HuH-7.5 (cell line): Measurements from ENCODE around the gene IMMP2L.
"Not testable (repeated sequence)": the region's sequence is repeated elsewhere in the genome, so short reads cannot be mapped to it uniquely, and the experiment has no call there.

Experiments
- DNase-seq: peaks from one replicate; pipeline ENCODE4 v3.0.0; 2011; ENCODE audit warnings: low spot score

The IMMP2L gene

DNA sequence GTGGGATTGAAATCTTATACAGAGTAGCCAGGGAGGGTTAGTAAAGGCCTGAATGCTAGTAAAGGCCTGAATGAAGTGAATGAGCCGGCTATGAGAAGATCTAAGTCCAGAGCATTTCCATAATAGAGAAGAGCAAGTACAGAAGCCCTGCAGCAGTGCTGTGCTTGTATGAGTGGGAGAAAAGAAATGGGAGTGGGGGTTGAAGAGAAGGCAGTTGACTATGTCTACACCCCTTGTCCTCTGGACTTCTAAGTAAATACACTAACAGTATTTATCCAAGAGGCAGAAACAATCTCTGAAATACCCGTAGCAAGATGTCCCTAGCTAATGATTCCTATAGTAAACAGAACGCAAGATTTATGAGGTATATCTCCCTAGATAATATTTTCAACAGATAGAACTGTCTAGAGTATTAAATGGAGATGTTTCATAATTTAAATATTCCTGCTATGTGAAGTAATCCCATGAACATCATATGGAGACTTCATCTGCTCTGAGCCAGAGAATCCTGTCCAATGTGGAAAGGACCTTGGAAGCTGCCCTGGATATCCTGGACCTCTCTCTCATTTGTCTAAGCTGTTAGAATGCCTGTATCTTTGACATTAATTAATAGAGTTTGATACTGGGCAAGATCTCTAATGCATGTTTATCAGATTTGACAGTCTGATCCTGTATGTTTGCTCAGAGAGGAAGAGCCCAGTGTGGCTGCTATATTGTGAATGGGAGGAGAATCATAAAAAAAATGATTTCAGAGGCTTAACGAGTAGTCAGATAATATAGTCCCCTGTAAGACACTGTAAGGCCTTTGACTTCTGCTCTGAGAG, 299.8 kb downstream of the IMMP2L start:
- DNase-seq = no peak

- DNase-seq = no peak
Measured at GRCh38 chr7:111261496-111261895, 300.8 kb downstream of the IMMP2L start.

DNA sequence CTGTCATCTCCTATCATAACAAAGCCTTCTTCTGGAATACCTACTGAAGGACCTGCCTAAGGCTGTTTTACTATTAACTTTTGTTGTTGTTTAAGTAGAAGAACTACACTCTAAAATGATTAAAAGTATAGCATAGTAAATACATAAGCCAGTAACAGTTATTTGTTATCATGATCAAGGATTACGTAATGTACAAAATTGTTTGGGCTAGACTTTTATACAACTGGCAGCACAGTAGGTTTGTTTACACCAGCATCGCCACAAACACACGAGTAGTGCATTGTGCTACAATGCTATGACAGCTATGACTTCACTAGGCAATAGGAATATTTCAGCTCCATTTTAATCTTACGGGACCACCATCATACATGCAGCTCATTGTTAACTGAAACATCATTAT, 302.3 kb downstream of the IMMP2L start:
- DNase-seq = no peak

GRCh38 chr7:111256391-111256790, 305.9 kb downstream of the IMMP2L start:
- no peak for DNase-seq

GRCh38 chr7:111255576-111255975, 306.7 kb downstream of the IMMP2L start:
- DNase-seq = no peak

DNA sequence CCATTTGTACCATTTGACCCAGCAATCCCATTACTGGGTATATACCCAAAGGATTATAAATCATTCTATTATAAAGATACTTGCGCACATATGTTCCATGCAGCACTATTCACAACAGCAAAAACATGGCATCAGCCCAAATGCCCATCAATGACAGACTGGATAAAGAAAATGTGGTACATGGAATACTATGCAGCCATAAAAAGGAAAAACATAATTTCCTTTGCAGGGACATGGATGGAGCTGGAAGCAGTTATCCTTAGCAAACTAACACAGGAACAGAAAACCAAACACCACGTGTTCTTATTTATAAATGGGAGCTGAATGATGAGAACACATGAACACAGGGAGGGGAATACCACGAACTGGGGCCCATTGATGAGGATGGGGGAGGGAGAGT, 310.9 kb downstream of the IMMP2L start:
- not testable (repeated sequence) for DNase-seq

DNA sequence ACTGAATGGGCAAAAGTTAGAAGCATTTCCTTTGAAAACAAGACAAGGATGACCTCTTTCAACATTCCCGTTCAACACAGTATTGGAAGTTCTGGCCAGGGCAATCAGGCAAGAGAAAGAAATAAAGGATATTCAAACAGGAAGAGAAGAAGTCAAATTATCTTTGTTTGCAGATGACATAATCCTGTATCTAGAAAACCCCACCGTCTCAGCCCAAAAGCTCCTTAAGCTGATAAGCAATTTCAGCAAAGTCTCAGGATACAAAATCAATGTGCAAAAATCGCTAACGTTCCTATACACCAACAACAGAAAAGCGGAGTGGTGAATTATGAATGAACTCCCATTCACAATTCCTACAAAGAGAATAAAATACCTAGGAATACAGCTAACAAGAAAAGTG, 312.5 kb downstream of the IMMP2L start:
- DNase-seq = not testable (repeated sequence)

GRCh38 chr7:111242141-111242755, 320.0 kb downstream of the IMMP2L start:
- DNase-seq = no peak

DNA sequence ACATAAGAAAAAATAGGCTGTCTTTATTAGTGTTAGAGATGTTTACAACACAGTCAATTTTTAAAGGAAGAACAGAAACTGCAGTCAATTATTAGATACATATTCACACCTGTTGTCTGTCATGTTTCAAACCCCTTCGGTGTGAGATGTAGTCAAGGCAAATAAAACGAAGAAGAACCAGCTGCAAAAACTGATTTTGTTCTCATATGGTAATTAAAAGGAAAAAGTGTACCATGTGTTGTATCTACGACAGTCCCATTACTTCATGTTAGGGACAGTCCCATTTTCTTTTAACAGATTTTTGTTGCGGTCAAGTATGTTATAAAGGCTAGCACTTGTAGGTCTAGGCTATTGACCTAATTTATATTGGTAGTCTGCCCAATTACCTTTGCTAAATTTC, 321.9 kb downstream of the IMMP2L start:
- DNase-seq = no peak

DNA sequence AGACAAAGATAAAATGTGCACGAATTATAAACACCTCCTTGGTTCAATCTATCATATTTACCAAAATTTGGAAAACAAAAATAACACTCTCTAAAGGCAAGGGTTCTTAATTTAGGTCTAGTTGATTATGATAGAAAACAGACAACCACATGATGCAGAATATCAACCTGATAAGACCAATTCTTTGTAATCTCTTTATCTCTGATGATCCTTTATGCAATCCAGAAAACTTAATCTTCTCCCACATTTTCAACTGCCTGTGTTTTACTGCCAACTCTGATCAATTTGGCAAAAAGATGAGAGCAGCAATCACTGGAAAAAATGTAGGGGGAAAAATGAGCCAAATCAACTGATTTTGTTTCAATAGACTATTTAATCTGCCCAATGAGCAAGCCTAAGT, 322.9 kb downstream of the IMMP2L start:
- no peak for DNase-seq

DNA sequence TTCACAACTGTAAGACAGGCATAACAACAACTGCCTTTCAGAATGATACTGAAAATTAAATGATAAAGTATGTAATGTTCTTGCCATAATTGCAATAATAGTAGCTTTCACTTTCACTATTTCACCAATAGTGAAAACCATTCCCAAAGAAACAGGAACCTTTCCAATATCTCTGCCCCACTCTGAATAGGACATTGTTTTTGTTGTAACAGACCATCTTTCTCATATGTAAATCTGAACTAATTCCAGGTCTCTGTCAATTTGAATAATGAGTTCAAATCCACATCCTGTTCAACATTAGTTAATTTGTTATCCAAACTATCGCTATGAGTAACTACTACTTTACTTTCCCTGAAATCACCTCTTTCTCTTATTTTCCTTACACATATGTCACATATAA, 323.4 kb downstream of the IMMP2L start:
- DNase-seq = no peak

- DNase-seq = no peak
Measured at GRCh38 chr7:111235709-111236108, 326.6 kb downstream of the IMMP2L start.

GRCh38 chr7:111232249-111233084, 329.8 kb downstream of the IMMP2L start:
- no peak for DNase-seq

DNA sequence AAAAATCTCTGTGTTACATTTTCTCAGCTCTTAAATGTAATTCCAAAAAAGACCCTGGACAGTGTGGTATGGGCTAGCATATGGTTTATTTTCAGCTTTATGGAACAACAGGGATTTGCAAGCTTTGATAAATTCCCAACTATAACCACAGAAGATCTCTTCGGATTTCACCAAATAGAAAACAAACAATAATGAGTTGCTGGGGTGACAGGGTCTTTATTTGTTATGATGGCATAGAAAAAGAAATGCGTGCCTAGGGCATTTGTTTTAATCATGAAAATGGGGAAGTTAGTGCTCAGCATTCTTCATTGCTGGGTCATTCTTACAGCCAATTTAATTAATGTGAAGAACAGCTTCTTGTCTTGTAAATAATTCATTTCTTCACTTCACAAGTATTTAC, 332.4 kb downstream of the IMMP2L start:
- DNase-seq = no peak

- no peak for DNase-seq
Measured at GRCh38 chr7:111229181-111229740, 333.0 kb downstream of the IMMP2L start.

GRCh38 chr7:111228437-111228836, 333.9 kb downstream of the IMMP2L start:
- DNase-seq = no peak

DNA sequence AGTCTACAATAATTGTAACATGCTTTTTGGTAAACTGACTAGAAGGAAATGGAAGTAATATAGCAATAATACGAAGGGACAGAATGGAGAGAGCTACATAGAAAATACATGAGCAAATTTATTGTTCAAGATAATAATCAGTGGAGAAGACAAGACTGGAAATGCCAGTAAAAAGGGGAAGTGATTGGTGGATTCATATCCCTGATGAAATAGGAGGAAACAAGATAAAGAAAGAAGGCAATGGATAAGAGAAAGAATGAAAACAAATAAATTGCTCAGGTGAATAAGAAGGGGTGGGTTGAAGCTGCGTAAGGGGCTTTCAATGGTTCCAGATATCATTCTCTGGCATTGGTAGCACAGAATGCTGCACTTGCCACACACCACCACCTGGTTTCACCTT, 335.5 kb downstream of the IMMP2L start:
- DNase-seq = no peak

GRCh38 chr7:111224354-111225231, 337.7 kb downstream of the IMMP2L start:
- no peak for DNase-seq

DNA sequence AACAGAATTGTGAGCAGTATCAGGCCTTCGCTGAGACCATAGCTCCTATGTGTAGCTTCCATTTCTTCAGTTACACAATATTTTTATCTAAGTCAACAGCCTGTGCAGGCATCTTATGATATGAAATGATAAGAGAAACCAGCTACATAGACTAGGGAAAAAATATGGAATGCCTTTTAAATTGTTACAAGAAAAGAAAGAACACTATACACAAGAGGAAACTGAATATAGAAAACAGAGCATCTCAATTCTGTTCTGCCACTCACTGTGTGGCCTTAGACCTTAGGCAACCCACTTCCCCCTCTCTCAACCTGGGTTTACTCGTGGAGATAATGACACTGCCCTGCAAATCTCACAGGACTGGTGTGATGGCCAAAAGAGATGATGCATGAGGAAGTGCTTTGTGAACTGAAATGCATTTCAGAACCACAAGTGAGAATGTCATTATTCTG, 338.5 kb downstream of the IMMP2L start:
- no peak for DNase-seq

DNA sequence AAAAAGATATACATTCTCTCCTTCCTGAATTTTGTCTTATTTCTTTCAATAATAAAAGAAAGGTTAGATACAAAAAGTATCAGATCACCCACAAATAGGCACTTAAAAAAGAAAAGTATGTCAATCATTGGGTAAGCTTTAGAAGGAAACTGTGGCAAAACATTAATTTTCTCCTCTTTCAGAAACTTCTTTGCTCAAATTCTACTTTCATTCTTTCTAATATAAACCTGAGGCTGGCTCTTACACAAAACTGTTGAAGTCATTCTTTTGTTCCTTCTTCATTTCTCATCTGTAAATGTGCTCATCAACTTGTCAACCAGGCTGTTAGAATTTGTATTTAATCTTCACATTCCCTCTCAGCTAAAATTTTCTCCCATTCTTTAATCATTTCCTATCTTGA, 346.7 kb downstream of the IMMP2L start:
- DNase-seq = no peak

DNA sequence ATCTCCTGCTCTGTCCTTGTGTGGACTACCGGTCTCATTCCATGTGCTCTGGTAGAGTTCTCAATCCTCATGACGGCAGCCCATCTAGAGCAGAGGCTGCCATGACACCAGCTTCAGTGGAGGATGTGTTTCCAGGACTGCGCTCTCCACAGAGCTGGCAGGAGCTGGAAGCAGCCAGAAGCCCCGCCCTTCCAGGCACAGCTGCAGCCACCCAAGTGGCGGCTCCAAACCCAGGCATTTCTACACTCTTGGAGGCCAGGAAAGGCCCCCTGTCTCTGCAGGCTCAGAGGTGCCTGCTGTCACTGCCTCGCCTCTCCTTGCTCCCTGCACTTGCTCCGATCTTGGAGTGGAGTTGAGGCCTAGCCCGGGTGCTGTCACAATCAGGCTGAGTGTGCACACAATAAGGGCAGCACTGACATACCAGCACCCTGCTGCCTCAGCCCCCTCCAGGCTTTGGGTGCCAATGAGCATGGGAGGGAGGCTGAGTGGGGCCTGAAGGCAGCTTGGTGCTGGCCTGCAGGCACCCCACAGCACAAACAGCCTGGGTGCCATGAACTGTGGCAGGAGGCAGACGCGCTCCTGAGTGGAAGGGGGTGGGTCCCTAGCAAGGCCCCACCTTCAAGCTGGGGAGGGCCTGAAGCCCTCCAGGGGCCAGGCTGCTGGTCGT, 349.3 kb downstream of the IMMP2L start:
- no peak for DNase-seq
